Lung (tissue), 12 donors: ENCODE measurements around the gene PARVB. TPM values are rescaled to one million over a fixed set of nuclear protein-coding genes. Genes with fewer than 3 reads are reported as not detected.

Source experiments
- ATAC-seq: fragments of 200-7000 bp; cut with Tn5 transposase; one replicate; pipeline ENCODE4 v1.9.1; 2020; ENCODE audit warnings: moderate number of reproducible peaks; ENCODE audit not compliant: insufficient read depth, low FRiP score
- DNase-seq, 3 donors: peaks; one replicate each; pipeline ENCODE4 v3.0.0-alpha.2; 2013 to 2017
- H3K27ac ChIP-seq, 2 donors: one replicate each; pipeline ENCODE4 v1.5.1; 2013; ENCODE audit warnings: mild to moderate bottlenecking in 2 of 2, moderate library complexity in 2 of 2, control low read depth in 1 of 2, inconsistent platforms in 1 of 2, low read depth in 1 of 2, low read length in 1 of 2
- H3K27me3 ChIP-seq, 3 donors: one replicate each; pipeline ENCODE4 v1.5.1; 2013; ENCODE audit warnings: low read length in 2 of 3; ENCODE audit not compliant: control insufficient read depth in 3 of 3, insufficient read depth in 3 of 3
- H3K36me3 ChIP-seq, 4 donors: one replicate each; pipeline ENCODE4 v1.5.1; 2013; ENCODE audit warnings: low read length in 4 of 4, mild to moderate bottlenecking in 1 of 4, moderate library complexity in 1 of 4; ENCODE audit not compliant: control insufficient read depth in 4 of 4, insufficient read depth in 4 of 4
- H3K4me1 ChIP-seq, 5 donors: one replicate each; pipeline ENCODE4 v1.5.1; 2013; ENCODE audit warnings: low read length in 5 of 5, mild to moderate bottlenecking in 2 of 5, moderate library complexity in 1 of 5; ENCODE audit not compliant: control insufficient read depth in 5 of 5, insufficient read depth in 5 of 5
- H3K4me3 ChIP-seq: one replicate; pipeline ENCODE4 v1.5.1; 2013; ENCODE audit warnings: mild to moderate bottlenecking, control low read depth, moderate library complexity
- H3K9ac ChIP-seq, 2 donors: one replicate each; pipeline ENCODE4 v1.5.1; 2013; ENCODE audit warnings: low read length in 2 of 2, control low read depth in 1 of 2; ENCODE audit not compliant: insufficient read depth in 1 of 2
- H3K9me3 ChIP-seq, 4 donors: one replicate each; pipeline ENCODE4 v1.5.1; 2013; ENCODE audit warnings: low read length in 3 of 4, mild to moderate bottlenecking in 1 of 4, moderate library complexity in 1 of 4; ENCODE audit not compliant: control insufficient read depth in 4 of 4, insufficient read depth in 3 of 4
- WGBS, 2 donors: extraction: QIAGEN DNeasy Blood & Tissue Kit; methylation state at CpG; one replicate each; pipeline ENCODE4 v1.1.7; 2013; 5-methylcytosine and 5-hydroxymethylcytosine counted together
- polyA plus RNA-seq, 2 donors: library from polyadenylated mRNA; stranded (reverse); fragments of 200-250 nt; gene quantifications; one replicate each; pipeline ENCODE4 v1.2.1, GENCODE V29; 2013
- total RNA-seq, 2 donors: library from RNA; depleted of rRNA in 1 of 2; stranded (reverse); fragments of >200 nt in 1 of 2; gene quantifications; one replicate each; pipeline ENCODE4 v1.2.1, GENCODE V29; 2014 to 2021
- TF ChIP-seq, protein P1 (sequence below): IDR thresholded peaks from 2 replicates; pipeline ENCODE4 v1.5.1; 2012; ENCODE audit warnings: mild to moderate bottlenecking; ENCODE audit errors: control extremely low read depth, extremely low read depth
- donor health status: control.
- donor health status: control.
- donor health status: Bipolar disorder and iron deficiency.
- donor health status: healthy.
- donor health status: DM: yes; HTN: yes; CAD: no.

The PARVB gene
- total and polyA plus RNA-seq, 4 donors = 16.9 to 64.2 (median 49.7) TPM

DNA sequence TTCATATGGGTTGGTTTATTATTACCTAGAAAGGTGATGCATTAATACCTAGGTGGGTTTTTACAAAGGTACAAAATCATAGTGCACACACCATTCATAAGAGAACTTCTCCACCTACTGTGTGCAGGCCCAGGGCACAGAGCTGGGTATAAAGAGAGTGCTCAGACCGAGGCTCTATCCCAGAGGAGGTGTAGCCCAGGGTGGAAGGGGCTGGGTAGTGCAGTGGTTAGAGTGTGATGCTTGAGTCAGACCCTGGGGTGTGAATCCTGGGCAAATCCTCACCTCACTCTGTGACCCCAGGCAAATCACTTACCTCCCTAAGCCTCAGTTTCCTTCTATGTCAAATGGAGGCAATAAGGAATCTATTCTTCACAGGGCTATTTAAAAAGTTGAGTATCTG lies 188.8 kb downstream of the PARVB start:
- DNase-seq (no peak), ATAC-seq (no peak)
- Histone ChIP-seq H3K9ac (no peak overlapping the region), H3K36me3 (no peaks in the 10 kb centered on the region), H3K27ac (no peak overlapping the region), H3K4me1 (peaks cover 0 to 16% (median 0%) of the 10 kb centered on the region in 5 donors), H3K4me3 (no peak overlapping the region), H3K27me3 (no peaks in the 10 kb centered on the region), H3K9me3 (peaks cover 0 to 10% (median 5%) of the 10 kb centered on the region in 4 donors)
- 97 to 100% methylated on average over 1 of the region's 1 CpG for WGBS, 2 donors
- TF ChIP-seq, protein P1, sequence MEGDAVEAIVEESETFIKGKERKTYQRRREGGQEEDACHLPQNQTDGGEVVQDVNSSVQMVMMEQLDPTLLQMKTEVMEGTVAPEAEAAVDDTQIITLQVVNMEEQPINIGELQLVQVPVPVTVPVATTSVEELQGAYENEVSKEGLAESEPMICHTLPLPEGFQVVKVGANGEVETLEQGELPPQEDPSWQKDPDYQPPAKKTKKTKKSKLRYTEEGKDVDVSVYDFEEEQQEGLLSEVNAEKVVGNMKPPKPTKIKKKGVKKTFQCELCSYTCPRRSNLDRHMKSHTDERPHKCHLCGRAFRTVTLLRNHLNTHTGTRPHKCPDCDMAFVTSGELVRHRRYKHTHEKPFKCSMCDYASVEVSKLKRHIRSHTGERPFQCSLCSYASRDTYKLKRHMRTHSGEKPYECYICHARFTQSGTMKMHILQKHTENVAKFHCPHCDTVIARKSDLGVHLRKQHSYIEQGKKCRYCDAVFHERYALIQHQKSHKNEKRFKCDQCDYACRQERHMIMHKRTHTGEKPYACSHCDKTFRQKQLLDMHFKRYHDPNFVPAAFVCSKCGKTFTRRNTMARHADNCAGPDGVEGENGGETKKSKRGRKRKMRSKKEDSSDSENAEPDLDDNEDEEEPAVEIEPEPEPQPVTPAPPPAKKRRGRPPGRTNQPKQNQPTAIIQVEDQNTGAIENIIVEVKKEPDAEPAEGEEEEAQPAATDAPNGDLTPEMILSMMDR = no peak

DNA sequence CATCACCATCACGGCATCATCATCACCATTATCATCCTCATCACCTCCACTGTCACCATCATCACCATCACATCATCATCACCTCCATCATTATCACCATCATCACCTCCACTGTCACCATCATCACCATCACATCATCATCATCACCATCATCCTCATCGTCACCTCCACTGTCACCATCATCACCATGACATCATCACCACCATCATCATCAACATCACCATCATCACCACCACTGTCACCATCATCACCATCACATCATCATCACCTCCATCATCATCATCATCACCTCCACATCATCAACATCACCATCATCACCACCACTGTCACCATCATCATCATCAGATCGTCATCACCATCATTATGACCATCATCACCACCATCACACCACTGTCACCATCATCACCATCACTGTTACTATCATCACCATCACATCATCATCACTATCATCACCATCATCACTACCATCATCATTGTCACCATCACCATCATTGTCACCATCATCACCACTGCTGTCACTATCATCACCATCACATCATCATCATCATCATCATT lies 189.5 kb downstream of the PARVB start:
- 81 to 90% methylated on average over 3 of the region's 3 CpGs for WGBS, 2 donors
- Histone ChIP-seq H3K9me3 (peaks cover 0 to 11% (median 5%) of the 10 kb centered on the region in 4 donors), H3K4me3 (no peak overlapping the region), H3K4me1 (peaks cover 0 to 16% (median 0%) of the 10 kb centered on the region in 5 donors), H3K9ac (peak overlapping the region in 1 of 2 donors; percentile 17), H3K27ac (no peak overlapping the region), H3K36me3 (no peaks in the 10 kb centered on the region), H3K27me3 (no peaks in the 10 kb centered on the region)
- ATAC-seq (no peak), DNase-seq (peak in 1 of 3 donors; percentile 11)
- TF ChIP-seq, protein P1 = no peak

DNA sequence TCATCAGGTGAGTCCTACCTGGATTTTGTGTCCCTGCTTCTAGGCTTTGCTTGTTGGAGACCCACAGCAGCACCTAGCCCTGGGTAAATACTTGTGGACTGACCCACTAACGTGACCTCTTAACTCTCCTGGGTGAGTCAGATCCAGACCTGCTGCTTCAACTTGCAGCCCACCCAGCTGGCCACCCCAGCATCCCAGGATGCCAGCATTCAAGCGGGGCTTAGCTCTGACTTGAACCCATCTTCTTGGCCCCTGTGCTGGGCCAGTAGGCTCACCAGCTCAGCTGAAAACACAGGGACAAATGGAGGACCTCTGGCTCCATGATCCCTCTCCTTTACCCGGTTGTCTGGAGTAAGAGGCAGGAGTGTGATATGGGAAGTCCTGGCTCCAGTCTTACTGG lies 190.1 kb downstream of the PARVB start:
- peak in 1 of 3 donors; percentile 9 for DNase-seq
- 93 to 96% methylated on average over 3 of the region's 3 CpGs for WGBS, 2 donors
- ATAC-seq = no peak

More for the DNA sequence above, 190.1 kb downstream of the PARVB start:
- no peaks in the 10 kb centered on the region for H3K27me3 ChIP-seq
- no peak overlapping the region for H3K9ac ChIP-seq
- TF ChIP-seq, protein P1 = no peak
- H3K27ac ChIP-seq = no peak overlapping the region
- peaks cover 0 to 11% (median 5%) of the 10 kb centered on the region in 4 donors for H3K9me3 ChIP-seq
- H3K36me3 ChIP-seq = no peaks in the 10 kb centered on the region
- H3K4me1 ChIP-seq = peaks cover 0 to 16% (median 0%) of the 10 kb centered on the region in 5 donors
- no peak overlapping the region for H3K4me3 ChIP-seq
